Measurements from ENCODE around the gene SLC43A1.
A peak's percentile ranks its signal among the peaks of the same experiment; 100 is the strongest.

The SLC43A1 gene

GRCh38 chr11:57515332-57516060, at the start of gene SLC43A1:
SLC43A1 (minus strand) TSS chr11:57515702; CDS start chr11:57514111, 1,591 bp downstream.
- H3K9me3 ChIP-seq (ENCODE audit: severe bottlenecking), result no peaks in the 10 kb centered on the region
- no peaks in the 10 kb centered on the region for H3K36me3 ChIP-seq (ENCODE audit: low read depth)
- no peak within 1 kb of the TSS for H3K27ac ChIP-seq (ENCODE audit: poor library complexity, severe bottlenecking)
- peak; percentile 71 for ATAC-seq (ENCODE audit: low read depth)
- H3K4me1 ChIP-seq (ENCODE audit: insufficient read depth, poor library complexity, severe bottlenecking), result no peaks in the 10 kb centered on the region
- peaks cover 13% of the 10 kb centered on the region for H3K27me3 ChIP-seq (ENCODE audit: insufficient read depth, poor library complexity, severe bottlenecking)
- DNase-seq (ENCODE audit: low spot score), result no peak
- H3K4me3 ChIP-seq (ENCODE audit: severe bottlenecking), result peak within 1 kb of the TSS; percentile 53
- TF ChIP-seq, protein P1, sequence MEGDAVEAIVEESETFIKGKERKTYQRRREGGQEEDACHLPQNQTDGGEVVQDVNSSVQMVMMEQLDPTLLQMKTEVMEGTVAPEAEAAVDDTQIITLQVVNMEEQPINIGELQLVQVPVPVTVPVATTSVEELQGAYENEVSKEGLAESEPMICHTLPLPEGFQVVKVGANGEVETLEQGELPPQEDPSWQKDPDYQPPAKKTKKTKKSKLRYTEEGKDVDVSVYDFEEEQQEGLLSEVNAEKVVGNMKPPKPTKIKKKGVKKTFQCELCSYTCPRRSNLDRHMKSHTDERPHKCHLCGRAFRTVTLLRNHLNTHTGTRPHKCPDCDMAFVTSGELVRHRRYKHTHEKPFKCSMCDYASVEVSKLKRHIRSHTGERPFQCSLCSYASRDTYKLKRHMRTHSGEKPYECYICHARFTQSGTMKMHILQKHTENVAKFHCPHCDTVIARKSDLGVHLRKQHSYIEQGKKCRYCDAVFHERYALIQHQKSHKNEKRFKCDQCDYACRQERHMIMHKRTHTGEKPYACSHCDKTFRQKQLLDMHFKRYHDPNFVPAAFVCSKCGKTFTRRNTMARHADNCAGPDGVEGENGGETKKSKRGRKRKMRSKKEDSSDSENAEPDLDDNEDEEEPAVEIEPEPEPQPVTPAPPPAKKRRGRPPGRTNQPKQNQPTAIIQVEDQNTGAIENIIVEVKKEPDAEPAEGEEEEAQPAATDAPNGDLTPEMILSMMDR (IDR thresholded peaks at IDR 0.05; ENCODE audit: poor library complexity, severe bottlenecking), result no peak

- no peak for DNase-seq (ENCODE audit: low spot score)
- no peak for ATAC-seq (ENCODE audit: low read depth)
- TF ChIP-seq, protein P1 (IDR thresholded peaks at IDR 0.05; ENCODE audit: poor library complexity, severe bottlenecking), result no peak
- no peaks in the 10 kb centered on the region for H3K9me3 ChIP-seq (ENCODE audit: severe bottlenecking)
- H3K4me3 ChIP-seq (ENCODE audit: severe bottlenecking), result no peak overlapping the region
- no peak overlapping the region for H3K27ac ChIP-seq (ENCODE audit: poor library complexity, severe bottlenecking)
- H3K36me3 ChIP-seq (ENCODE audit: low read depth), result peaks cover 21% of the 10 kb centered on the region
- H3K4me1 ChIP-seq (ENCODE audit: insufficient read depth, poor library complexity, severe bottlenecking), result no peaks in the 10 kb centered on the region
- no peaks in the 10 kb centered on the region for H3K27me3 ChIP-seq (ENCODE audit: insufficient read depth, poor library complexity, severe bottlenecking)
Measured at GRCh38 chr11:57562596-57562995, 47.1 kb upstream of the SLC43A1 start.

DNA sequence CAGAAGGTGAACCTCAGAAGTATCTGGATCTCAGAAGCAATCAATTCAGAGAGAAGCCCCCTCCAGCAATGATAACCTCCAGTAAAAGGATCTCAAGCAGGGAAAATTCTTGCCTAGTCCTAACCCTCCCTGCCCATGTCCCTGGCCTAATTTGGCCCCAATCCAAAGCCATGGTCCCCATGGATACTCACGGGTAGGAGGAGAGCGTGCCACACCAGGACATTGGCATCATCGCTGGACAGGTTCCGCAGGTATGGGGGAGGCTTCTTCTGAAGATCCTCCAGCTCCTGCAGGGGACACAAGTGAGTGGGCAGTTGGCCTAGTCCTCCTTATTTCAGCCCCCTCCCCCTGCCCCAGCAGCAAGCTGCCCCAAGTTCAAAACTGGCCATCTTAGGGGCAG, 44.6 kb upstream of the SLC43A1 start:
- H3K36me3 ChIP-seq (ENCODE audit: low read depth), result peaks cover 23% of the 10 kb centered on the region
- no peaks in the 10 kb centered on the region for H3K9me3 ChIP-seq (ENCODE audit: severe bottlenecking)
- H3K27ac ChIP-seq (ENCODE audit: poor library complexity, severe bottlenecking), result no peak overlapping the region
- H3K4me3 ChIP-seq (ENCODE audit: severe bottlenecking), result no peak overlapping the region
- no peak for ATAC-seq (ENCODE audit: low read depth)
- H3K27me3 ChIP-seq (ENCODE audit: insufficient read depth, poor library complexity, severe bottlenecking), result no peaks in the 10 kb centered on the region
- DNase-seq (ENCODE audit: low spot score), result no peak
- TF ChIP-seq, protein P1 (IDR thresholded peaks at IDR 0.05; ENCODE audit: poor library complexity, severe bottlenecking), result no peak
- no peaks in the 10 kb centered on the region for H3K4me1 ChIP-seq (ENCODE audit: insufficient read depth, poor library complexity, severe bottlenecking)

GRCh38 chr11:57556041-57556440, 40.5 kb upstream of the SLC43A1 start:
- H3K36me3 ChIP-seq (ENCODE audit: low read depth), result peaks cover 47% of the 10 kb centered on the region
- H3K9me3 ChIP-seq (ENCODE audit: severe bottlenecking), result no peaks in the 10 kb centered on the region
- no peak for ATAC-seq (ENCODE audit: low read depth)

More at GRCh38 chr11:57556041-57556440, 40.5 kb upstream of the SLC43A1 start:
- DNase-seq (ENCODE audit: low spot score), result no peak
- Histone ChIP-seq H3K4me3 (ENCODE audit: severe bottlenecking) (no peak overlapping the region), H3K27ac (ENCODE audit: poor library complexity, severe bottlenecking) (no peak overlapping the region), H3K27me3 (ENCODE audit: insufficient read depth, poor library complexity, severe bottlenecking) (no peaks in the 10 kb centered on the region), H3K4me1 (ENCODE audit: insufficient read depth, poor library complexity, severe bottlenecking) (no peaks in the 10 kb centered on the region)
- TF ChIP-seq, protein P1 (IDR thresholded peaks at IDR 0.05; ENCODE audit: poor library complexity, severe bottlenecking), result no peak
